Measurements from ENCODE around the gene NUP133. TPM values are rescaled to one million over a fixed set of nuclear protein-coding genes. Genes with fewer than 3 reads are reported as not detected.

The NUP133 gene
- total RNA-seq, 4 donors from 2014 or later, result 21.9 to 31.6 (median 26.9) TPM

DNA sequence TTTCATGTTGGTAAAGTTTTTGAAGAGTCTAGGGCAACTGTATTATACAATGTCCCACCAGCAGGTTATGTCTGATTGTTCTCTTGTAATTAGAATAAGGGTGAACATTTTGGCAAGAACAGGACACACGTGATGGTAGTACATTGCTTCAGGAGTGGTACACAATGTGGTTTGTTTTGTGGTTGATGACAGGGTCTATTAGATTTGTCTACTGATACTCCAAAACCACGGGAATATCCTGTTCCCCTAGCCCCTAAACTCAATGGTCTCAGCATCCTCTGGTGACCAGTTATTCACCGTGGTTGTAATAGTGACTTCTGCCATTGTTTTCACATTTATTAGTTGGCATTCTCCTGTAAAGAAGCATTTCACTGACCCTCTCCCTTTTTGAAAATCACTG lies 52.1 kb downstream of the NUP133 start:
- DNase-seq (ENCODE audit: low spot score in 2 of 2), result no peak
- WGBS, 2 donors, result 65 to 90% methylated on average over 3 of the region's 3 CpGs
- no peak overlapping the region for H3K4me3 ChIP-seq (ENCODE audit: low read depth, poor library complexity, severe bottlenecking)
- intact Hi-C loops (cut with DNase I; ENCODE audit: low total_unique reads), result no loop called here
- TF ChIP-seq POLR2A (IDR thresholded peaks at IDR 0.05), result no peak
- TF ChIP-seq, protein P1, sequence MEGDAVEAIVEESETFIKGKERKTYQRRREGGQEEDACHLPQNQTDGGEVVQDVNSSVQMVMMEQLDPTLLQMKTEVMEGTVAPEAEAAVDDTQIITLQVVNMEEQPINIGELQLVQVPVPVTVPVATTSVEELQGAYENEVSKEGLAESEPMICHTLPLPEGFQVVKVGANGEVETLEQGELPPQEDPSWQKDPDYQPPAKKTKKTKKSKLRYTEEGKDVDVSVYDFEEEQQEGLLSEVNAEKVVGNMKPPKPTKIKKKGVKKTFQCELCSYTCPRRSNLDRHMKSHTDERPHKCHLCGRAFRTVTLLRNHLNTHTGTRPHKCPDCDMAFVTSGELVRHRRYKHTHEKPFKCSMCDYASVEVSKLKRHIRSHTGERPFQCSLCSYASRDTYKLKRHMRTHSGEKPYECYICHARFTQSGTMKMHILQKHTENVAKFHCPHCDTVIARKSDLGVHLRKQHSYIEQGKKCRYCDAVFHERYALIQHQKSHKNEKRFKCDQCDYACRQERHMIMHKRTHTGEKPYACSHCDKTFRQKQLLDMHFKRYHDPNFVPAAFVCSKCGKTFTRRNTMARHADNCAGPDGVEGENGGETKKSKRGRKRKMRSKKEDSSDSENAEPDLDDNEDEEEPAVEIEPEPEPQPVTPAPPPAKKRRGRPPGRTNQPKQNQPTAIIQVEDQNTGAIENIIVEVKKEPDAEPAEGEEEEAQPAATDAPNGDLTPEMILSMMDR (IDR thresholded peaks at IDR 0.05), result no peak

DNA sequence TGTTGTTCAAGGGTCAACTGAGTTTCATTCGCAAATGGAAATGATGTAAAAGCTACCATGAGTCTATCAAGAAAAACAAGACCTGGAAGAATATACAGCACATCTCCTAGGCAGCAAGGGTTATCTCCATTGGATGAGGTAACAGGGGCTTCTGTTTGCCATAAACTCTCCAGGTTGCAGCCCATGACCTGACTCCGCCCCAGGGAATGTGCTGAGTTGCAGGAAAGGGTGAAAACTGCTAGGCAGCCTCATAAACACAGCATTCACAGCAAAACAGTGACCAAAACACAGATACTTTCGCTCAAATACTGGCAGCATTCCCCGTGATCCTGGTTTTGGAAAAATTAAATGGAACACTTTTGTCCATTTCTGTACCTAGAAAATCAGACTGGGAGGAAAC lies 54.1 kb downstream of the NUP133 start:
- TF ChIP-seq POLR2A (IDR thresholded peaks at IDR 0.05), result no peak
- TF ChIP-seq, protein P1 (IDR thresholded peaks at IDR 0.05), result no peak
- no peak overlapping the region for H3K4me3 ChIP-seq (ENCODE audit: low read depth, poor library complexity, severe bottlenecking)
- intact Hi-C loops (cut with DNase I; ENCODE audit: low total_unique reads), result no loop called here
- WGBS, 2 donors, result 91 to 95% methylated on average over 4 of the region's 4 CpGs
- DNase-seq (ENCODE audit: low spot score in 2 of 2), result no peak

DNA sequence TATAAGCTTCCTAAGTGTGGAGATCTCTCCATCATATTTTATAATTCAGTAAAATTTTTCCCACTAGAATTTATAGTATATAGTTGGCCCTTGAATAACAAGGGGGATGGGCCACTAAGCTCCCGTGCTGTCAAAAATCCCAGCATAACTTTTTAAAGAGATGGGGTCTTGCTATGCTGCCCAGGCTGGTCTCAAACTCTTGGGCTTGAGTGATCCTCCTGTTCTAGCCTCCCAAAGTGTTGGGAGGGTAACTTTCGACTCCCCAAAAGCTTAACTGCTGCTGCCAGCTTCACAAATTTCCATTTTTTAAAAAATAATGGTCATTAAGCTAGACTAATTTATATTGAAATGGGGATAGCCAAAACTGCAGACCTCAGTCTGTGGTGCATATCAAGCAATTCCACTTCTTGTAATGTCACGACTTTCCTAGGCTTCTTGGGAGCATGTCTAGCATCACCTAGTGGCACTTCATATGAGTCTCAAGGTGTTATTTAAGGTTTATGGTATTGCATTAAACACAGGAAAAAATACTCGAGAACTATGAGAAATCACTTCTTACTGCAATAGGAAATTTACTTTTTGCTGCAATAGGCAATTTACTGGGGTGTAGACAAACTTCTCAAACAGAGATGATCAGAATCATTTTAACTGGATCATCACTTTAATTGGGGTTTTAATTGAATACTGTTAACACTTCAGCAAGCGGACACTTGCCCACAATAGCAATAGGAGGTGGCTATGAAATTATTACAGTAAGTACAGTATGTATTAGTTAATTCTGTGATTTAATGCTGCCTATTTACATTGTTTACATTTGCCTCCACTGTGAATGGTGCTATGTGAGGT lies 55.0 kb downstream of the NUP133 start:
- no peak for TF ChIP-seq POLR2A (IDR thresholded peaks at IDR 0.05)
- TF ChIP-seq, protein P1 (IDR thresholded peaks at IDR 0.05), result no peak
- no peak overlapping the region for H3K4me3 ChIP-seq (ENCODE audit: low read depth, poor library complexity, severe bottlenecking)
- intact Hi-C loops (cut with DNase I; ENCODE audit: low total_unique reads), result no loop called here
- WGBS, 2 donors, result 85 to 88% methylated on average over 5 of the region's 5 CpGs
- DNase-seq (ENCODE audit: low spot score in 2 of 2), result no peak

DNA sequence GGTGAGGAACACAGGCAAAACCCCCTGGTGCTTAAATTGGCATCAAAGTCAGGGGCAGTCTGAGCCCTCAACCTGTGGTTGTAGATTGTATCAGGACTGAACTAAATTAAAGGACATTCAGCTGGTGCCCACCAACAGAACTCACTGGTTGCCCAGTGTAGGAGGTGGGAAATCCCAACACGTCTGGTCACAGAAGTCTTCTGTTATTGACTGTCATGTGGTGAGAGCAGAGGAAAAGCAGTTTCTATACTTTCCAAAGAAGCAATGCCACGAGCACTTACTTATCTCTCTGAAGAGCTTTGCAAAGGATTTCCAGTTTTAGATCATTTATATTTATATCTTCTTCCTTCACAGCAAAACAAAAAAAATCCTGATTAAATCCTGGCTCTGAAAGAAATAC lies 59.3 kb downstream of the NUP133 start:
- no peak for DNase-seq (ENCODE audit: low spot score in 2 of 2)
- no peak for TF ChIP-seq POLR2A (IDR thresholded peaks at IDR 0.05)
- TF ChIP-seq, protein P1 (IDR thresholded peaks at IDR 0.05), result no peak
- intact Hi-C loops (cut with DNase I; ENCODE audit: low total_unique reads), result no loop called here
- 74 to 83% methylated on average over 2 of the region's 2 CpGs for WGBS, 2 donors
- H3K4me3 ChIP-seq (ENCODE audit: low read depth, poor library complexity, severe bottlenecking), result no peak overlapping the region

DNA sequence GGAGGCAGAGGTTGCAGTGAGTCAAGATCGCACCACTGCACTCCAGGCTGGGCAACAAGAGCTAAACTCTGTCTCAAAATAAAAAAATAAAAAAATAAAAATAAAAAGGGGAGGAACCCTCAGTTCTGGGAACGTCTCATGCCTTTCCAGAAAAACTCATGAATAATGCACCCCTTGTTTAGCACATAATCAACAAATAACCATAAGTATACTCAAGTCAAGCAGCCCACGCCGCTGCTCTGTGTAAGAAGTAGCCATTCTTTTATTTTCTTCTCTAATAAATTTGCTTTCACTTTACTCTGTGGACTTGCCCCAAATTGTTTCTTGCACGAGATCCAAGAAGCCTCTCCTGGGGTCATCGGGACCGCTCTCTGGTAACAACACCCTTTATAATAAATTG lies 59.8 kb downstream of the NUP133 start:
- intact Hi-C loops (cut with DNase I; ENCODE audit: low total_unique reads), result no loop called here
- no peak for TF ChIP-seq POLR2A (IDR thresholded peaks at IDR 0.05)
- 89 to 90% methylated on average over 7 of the region's 7 CpGs for WGBS, 2 donors
- no peak overlapping the region for H3K4me3 ChIP-seq (ENCODE audit: low read depth, poor library complexity, severe bottlenecking)
- DNase-seq (ENCODE audit: low spot score in 2 of 2), result no peak

DNA sequence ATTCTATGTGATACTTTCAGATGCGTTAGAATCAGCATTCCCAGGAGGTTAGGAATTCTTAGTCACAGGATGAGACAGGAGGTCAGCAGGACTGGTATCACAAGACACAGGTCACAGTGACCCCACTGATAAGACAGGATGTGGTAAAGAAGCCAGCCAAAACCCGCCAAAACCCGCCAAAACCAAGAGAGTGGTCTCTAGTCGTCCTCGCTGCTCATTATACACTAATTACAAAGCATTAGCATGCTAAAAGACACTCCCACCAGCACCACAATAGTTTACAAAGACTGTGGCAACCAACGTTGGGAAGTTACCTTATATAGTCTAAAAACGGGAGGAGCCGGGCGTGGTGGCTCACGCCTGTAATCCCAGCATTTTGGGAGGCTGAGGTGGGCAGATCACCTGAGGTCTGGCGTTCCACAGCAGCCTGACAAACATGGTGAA lies 60.3 kb downstream of the NUP133 start:
- no peak for DNase-seq (ENCODE audit: low spot score in 2 of 2)
- no peak overlapping the region for H3K4me3 ChIP-seq (ENCODE audit: low read depth, poor library complexity, severe bottlenecking)
- TF ChIP-seq, protein P1 (IDR thresholded peaks at IDR 0.05), result no peak
- TF ChIP-seq POLR2A (IDR thresholded peaks at IDR 0.05), result no peak
- WGBS, 2 donors, result 85 to 94% methylated on average over 10 to 11 of the region's 11 CpGs
- intact Hi-C loops (cut with DNase I; ENCODE audit: low total_unique reads), result no loop called here

Measured in lower leg skin (tissue), 4 donors.